ENCODE results near the gene RHEX.
A peak's percentile ranks its signal among the peaks of the same experiment; 100 is the strongest.

Gene RHEX

DNA sequence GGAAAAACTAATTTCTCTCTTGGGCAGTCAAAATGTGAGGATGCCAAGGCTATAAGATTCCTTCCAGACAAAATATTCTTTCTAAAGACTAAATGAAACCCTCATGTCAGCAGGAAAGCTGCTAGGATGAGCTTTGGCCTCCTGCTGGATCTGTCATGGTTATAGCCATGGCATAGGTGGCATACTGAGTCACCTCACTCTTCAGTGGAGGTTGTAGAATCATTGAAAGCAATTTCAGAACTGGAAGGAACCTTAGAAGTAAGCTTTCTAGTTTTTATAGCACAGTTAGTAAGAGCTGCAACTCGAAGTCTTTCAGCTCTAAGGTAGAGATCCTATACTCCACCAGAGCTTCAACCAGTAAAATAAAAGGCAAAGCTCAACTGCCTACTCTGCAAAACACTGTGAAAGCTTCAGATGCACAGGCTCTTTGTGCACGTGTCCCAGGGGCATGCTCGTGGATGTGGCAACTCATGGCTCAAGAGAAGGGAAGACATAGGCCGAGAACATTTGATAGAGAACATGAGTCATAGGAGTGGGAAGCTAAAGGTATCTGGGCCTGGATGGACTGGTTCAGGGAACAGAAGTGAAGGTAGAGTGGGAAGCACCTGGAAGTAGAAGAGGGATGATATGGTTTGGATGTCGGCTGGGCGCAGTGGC lies 58.4 kb downstream of the RHEX start:
- peak; percentile 82 for DNase-seq (ENCODE audit: low read depth)
- TF ChIP-seq, protein P1, sequence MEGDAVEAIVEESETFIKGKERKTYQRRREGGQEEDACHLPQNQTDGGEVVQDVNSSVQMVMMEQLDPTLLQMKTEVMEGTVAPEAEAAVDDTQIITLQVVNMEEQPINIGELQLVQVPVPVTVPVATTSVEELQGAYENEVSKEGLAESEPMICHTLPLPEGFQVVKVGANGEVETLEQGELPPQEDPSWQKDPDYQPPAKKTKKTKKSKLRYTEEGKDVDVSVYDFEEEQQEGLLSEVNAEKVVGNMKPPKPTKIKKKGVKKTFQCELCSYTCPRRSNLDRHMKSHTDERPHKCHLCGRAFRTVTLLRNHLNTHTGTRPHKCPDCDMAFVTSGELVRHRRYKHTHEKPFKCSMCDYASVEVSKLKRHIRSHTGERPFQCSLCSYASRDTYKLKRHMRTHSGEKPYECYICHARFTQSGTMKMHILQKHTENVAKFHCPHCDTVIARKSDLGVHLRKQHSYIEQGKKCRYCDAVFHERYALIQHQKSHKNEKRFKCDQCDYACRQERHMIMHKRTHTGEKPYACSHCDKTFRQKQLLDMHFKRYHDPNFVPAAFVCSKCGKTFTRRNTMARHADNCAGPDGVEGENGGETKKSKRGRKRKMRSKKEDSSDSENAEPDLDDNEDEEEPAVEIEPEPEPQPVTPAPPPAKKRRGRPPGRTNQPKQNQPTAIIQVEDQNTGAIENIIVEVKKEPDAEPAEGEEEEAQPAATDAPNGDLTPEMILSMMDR (IDR thresholded peaks at IDR 0.05; ENCODE audit: insufficient read depth, low read depth, low read length, missing control alignments) = no peak
- no peak overlapping the region for H3K4me3 ChIP-seq (ENCODE audit: low read length)

DNA sequence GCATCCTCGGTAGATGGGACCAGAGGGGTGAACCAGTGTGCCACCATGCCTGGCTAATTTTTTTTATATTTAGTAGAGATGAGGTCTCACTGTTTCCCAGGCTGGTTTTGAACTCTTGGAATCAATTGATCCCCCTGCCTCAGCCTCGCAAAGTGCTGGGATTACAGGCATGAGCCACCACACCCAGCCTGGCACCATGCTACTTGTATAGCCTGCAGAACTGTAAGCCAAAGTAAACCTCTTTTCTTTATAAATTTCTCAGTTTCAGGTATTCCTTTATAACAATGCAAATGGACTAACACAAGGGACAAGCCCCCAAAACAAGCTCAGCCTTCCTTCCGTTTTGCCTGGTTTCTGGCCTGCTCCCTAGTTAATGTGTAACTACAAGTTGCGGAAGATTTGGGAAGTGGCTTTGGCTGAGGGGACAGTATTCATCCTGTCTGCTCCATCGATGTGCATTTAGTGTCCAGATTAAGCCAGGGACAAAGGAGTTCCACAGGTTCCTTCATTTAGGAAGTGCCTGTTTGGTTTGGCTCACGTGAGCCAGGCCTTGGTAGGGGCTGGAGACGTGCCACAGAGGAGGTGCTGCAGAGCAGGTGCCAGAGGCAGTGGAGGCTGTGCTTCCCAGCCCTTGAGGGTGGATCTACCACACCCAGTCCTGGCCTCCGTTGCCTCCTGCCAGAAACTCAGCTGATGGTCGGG lies 59.8 kb downstream of the RHEX start:
- H3K4me3 ChIP-seq (ENCODE audit: low read length) = no peak overlapping the region
- TF ChIP-seq, protein P1 (IDR thresholded peaks at IDR 0.05; ENCODE audit: insufficient read depth, low read depth, low read length, missing control alignments) = no peak
- DNase-seq (ENCODE audit: low read depth) = no peak

DNA sequence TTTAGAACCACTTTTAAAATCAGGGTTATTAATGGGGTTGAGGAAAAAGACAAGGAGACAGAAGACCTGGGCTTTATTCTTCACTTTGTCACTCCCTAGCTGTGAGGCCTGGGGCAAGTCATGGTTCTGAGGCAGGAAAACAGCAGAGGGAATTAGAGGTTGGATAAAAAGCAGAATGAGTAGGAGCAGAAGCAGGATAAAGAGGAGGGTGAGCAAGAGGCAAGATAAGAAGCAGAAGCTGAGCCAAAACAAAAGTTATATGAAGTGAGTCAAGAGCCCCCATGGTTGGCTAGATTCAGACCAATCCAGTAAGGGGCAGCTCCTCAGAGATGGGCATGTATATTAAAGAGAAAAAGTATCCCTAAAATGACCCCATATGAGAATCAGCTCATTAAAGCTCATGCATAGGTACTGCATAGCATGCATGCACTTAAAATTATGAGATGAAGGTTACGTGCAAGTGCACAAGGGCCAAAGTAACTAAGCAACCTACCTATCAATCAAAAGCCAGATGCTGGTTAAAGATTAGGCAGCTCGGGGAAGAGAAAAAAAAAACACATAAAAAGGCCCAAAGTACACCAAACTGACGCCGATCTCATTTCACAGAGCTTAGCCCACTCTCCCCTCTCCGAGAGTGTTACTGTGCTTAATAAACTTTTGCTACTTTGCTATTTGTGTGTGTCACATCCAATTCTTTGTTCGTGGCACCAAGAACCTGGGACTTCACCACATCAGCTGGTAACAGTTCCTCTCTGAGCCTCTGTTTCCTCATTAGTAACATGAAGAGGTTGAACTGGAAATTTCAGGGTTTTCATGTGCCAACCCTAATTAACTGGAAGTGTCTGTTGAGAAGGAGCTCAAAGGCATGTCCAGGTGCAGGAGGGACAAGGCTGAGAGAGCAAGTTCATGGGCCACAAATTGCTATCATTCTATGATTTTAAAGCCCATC lies 62.0 kb downstream of the RHEX start:
- H3K4me3 ChIP-seq (ENCODE audit: low read length) = no peak overlapping the region
- TF ChIP-seq, protein P1 (IDR thresholded peaks at IDR 0.05; ENCODE audit: insufficient read depth, low read depth, low read length, missing control alignments) = no peak
- DNase-seq (ENCODE audit: low read depth) = no peak

DNA sequence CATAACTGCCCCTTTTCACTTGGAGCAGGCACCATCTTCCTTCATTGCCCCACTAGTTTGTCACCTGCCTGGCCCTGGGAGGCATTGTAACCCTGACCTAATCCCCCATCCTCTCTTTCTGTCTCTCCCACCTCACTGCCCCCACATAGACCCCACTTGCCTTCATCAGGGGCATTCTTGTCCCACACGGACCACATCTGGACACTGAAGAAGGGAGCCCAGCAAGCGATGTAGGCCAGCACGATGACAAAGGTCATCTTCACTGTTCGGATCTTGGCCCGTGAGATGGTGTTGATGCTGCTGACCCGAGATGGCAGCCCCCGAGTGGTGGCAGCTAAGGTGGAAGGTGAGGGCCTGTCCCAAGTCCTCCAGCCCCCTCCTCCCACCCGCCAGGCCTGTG lies 62.8 kb downstream of the RHEX start:
- DNase-seq (ENCODE audit: low read depth) = no peak
- no peak overlapping the region for H3K4me3 ChIP-seq (ENCODE audit: low read length)
- TF ChIP-seq, protein P1 (IDR thresholded peaks at IDR 0.05; ENCODE audit: insufficient read depth, low read depth, low read length, missing control alignments) = no peak

DNA sequence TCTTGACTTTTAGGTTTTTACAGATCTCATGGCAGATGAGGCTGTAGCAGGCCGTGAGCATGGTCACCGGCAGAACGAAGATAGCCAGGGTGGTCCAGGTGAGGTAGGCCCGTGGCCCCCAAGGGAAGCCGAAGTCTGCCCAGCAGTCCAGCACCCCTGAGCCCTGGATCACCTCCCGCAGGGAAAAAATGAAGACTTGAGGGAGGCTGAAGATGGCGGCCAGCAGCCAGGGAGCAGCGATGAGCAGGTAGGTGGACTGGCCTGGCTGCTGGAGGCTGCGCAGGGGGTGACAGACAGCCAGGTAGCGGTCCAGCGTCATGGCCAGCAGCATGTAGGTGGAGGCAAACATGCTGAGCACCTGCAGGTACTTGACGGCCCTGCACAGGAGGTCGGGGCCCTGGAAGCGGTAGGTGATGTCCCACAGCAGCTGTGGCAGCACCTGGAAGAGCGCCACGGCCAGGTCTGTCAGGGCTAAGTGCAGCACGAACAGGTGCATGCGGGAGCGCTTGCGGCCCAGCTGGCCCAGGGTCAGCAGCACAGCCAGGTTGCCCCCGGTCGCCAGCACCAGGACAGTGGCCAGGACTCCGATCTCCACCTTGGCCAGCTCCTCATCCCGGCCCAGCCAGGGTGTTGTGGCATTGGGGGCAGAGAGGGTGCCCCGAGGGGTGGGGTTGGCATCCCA lies 63.4 kb downstream of the RHEX start:
- H3K4me3 ChIP-seq (ENCODE audit: low read length) = no peak overlapping the region
- TF ChIP-seq, protein P1 (IDR thresholded peaks at IDR 0.05; ENCODE audit: insufficient read depth, low read depth, low read length, missing control alignments) = no peak
- no peak for DNase-seq (ENCODE audit: low read depth)

DNA sequence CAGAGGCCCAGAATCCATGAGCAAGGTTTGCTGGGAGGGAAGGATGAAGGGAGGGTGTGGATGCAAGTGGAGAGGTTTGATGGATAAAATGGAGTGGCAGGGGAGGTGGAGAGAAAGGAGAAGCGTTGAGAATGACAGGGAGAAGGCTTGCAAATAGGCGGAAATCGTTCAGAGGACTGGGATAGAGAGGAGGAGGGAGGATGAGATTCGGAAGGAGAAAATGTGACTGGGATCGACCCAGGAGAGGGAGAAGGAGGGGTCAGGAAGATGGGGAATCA lies 63.8 kb downstream of the RHEX start:
- H3K4me3 ChIP-seq (ENCODE audit: low read length) = no peak overlapping the region
- TF ChIP-seq, protein P1 (IDR thresholded peaks at IDR 0.05; ENCODE audit: insufficient read depth, low read depth, low read length, missing control alignments) = no peak
- DNase-seq (ENCODE audit: low read depth) = no peak

Measured in epithelial cell of esophagus (primary cell).